Kidney (tissue), 14 donors: ENCODE results near the gene GALNT14. TPM values are rescaled to one million over a fixed set of nuclear protein-coding genes. Genes with fewer than 3 reads are reported as not detected.

ENCODE experiments used
- DNase-seq, 5 donors: peaks; one replicate each; pipeline ENCODE4 v3.0.0-alpha.2; 2013 to 2020
- FAIRE-seq: peaks from 2 replicates; lab custom pipeline; 2012; peaks lifted over from hg19 to GRCh38; lab: Jason Lieb, UNC
- H3K27ac ChIP-seq, 2 donors: one replicate each; pipeline ENCODE4 v1.7.0; 2013; ENCODE audit warnings: low read depth in 2 of 2, low read length in 2 of 2, inconsistent platforms in 1 of 2
- H3K27me3 ChIP-seq: one replicate; pipeline ENCODE4 v1.7.1; 2013; ENCODE audit warnings: low read length, inconsistent platforms; ENCODE audit not compliant: control insufficient read depth, insufficient read depth
- H3K36me3 ChIP-seq, 3 donors: one replicate each; pipeline versions ENCODE4 v1.7.0 to v1.7.1; 2013; ENCODE audit warnings: low read length in 3 of 3, control low read depth in 1 of 3, inconsistent platforms in 1 of 3; ENCODE audit not compliant: insufficient read depth in 3 of 3, control insufficient read depth in 2 of 3
- H3K4me1 ChIP-seq, 3 donors: one replicate each; pipeline versions ENCODE4 v1.7.0 to v1.7.1; 2013; ENCODE audit warnings: low read length in 3 of 3, inconsistent platforms in 1 of 3, low read depth in 1 of 3; ENCODE audit not compliant: control insufficient read depth in 2 of 3, insufficient read depth in 2 of 3
- H3K4me3 ChIP-seq, 3 donors: one replicate each; pipeline versions ENCODE4 v1.7.0 to v1.8.1; 2013; ENCODE audit warnings: low read length in 3 of 3, control low read depth in 1 of 3, inconsistent platforms in 1 of 3
- H3K9ac ChIP-seq, 3 donors: one replicate each; pipeline versions ENCODE4 v1.7.0 to v1.7.1; 2013; ENCODE audit warnings: low read length in 3 of 3, control low read depth in 1 of 3, inconsistent platforms in 1 of 3
- H3K9me3 ChIP-seq, 3 donors: one replicate each; pipeline versions ENCODE4 v1.7.0 to v1.7.1; 2013; ENCODE audit warnings: low read length in 3 of 3, control low read depth in 1 of 3, inconsistent platforms in 1 of 3; ENCODE audit not compliant: control insufficient read depth in 2 of 3, insufficient read depth in 1 of 3
- CTCF ChIP-seq: IDR thresholded peaks from 3 replicates; pipeline ENCODE4 v1.5.1; 2012; ENCODE audit warnings: mild to moderate bottlenecking, moderate library complexity, borderline replicate concordance; ENCODE audit not compliant: insufficient read depth; ENCODE audit errors: extremely low read depth
- intact Hi-C: fragments of 100-400 bp; cut with DNase I; formaldehyde crosslinking; loops from one replicate; pipeline ENCODE4 v1.11.1; 2022
- polyA plus RNA-seq: library from polyadenylated mRNA; stranded (reverse); fragments of 350-450 nt; fragmentation: Illumina TruSeq; extraction: RNeasy Lipid Tissue Mini Kit (QIAGEN cat#74804); gene quantifications from one replicate; pipeline ENCODE4 v1.2.3, GENCODE V29; 2014; ENCODE audit warnings: low read depth, low replicate concordance; ENCODE audit not compliant: insufficient read depth
- total RNA-seq: library from RNA; stranded (reverse); fragmentation: NEBNext Ultra II Directional; extraction: Animal tissue kit (Norgen Biotek cat#: 25700); gene quantifications from one replicate; pipeline ENCODE4 v1.2.1, GENCODE V29; 2021
- donor health status: control.
- donor health status: control.
- donor health status: control.
- donor health status: control.
- donor health status: control.
- donor health status: DM: yes; HTN: yes; CAD: no.
- donor health status: Normal renal cell carcinoma (clear cell type).

The GALNT14 gene
- total and polyA plus RNA-seq, 2 donors from 2014 or later = 84.6 to 90.3 TPM

DNA sequence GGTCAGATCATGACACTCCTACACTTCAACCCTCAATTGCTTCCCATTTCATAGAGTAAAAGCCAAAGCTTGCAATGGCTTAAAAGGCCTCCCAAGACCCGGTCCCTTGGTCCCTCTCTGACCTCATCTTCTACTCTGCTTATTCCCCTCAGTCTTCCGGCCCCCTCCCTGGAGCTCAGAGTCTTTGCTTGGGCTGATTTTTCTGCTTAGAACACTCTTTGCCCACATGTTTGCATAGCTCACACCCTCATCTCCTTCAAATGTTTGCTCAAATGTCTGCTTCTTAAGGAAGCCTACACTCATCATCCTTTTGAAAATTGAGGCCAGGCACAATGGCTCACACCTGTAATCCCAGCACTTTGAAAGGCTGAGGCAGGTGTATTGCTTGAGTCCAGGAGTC lies 265.4 kb downstream of the GALNT14 start:
- Histone ChIP-seq H3K4me3 (no peak overlapping the region), H3K4me1 (no peaks in the 10 kb centered on the region), H3K9me3 (no peaks in the 10 kb centered on the region), H3K27ac (no peak overlapping the region), H3K36me3 (no peaks in the 10 kb centered on the region), H3K27me3 (no peaks in the 10 kb centered on the region), H3K9ac (no peak overlapping the region)
- intact Hi-C loops = no loop called here
- no peak for TF ChIP-seq CTCF
- no peak for FAIRE-seq
- DNase-seq = no peak

DNA sequence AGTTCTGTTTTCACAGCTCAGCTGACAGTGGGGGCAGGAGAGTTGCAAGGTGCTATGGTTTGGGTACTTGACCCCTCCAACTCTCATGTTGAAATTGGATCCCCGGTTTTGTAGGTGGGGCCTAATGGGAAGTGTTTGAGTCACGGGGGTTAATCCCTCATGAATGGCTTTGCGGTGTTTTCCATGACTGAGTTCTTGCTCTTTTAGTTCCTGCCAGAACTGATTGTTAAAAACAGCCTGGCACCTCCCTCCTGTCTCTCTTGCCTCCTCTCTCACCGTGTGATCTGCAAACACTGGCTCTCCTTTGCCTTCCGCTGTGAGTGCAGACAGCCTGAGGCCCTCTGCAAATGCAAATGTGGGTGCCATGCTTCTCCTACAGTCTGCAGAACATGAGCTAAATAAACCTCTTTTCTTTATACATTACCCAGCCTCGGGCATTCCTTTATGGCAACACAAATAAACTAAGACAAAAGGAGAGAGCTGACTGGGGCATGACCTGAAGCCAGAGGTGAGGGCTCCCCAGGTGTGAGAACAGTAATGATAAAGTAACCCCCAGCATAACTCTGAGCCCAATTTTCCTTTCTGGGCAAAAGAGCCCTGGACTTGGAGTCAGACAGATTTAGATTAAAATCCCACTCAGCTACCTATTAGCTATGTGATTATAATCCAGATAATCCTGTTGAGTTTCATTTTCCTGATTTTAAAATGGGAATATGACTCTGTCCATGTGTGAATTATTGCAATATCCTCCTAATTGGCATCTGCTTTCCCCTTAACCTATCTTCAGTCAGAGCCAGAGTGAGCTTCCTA lies 266.1 kb downstream of the GALNT14 start:
- TF ChIP-seq CTCF = no peak
- intact Hi-C loops = no loop called here
- H3K9me3 ChIP-seq = no peaks in the 10 kb centered on the region
- no peak overlapping the region for H3K27ac ChIP-seq
- peak in 3 of 5 donors; percentile 48 to 71 (median 71) for DNase-seq
- no peak for FAIRE-seq
- no peaks in the 10 kb centered on the region for H3K36me3 ChIP-seq
- no peaks in the 10 kb centered on the region for H3K27me3 ChIP-seq
- no peak overlapping the region for H3K9ac ChIP-seq
- H3K4me3 ChIP-seq = no peak overlapping the region
- H3K4me1 ChIP-seq = no peaks in the 10 kb centered on the region

GRCh38 chr2:30871440-30871839 lies 266.8 kb downstream of the GALNT14 start:
- H3K4me3 ChIP-seq = no peak overlapping the region
- FAIRE-seq (no peak), DNase-seq (no peak)
- H3K4me1 ChIP-seq = no peaks in the 10 kb centered on the region
- intact Hi-C loops = no loop called here
- TF ChIP-seq CTCF = no peak
- H3K9me3 ChIP-seq = no peaks in the 10 kb centered on the region
- no peaks in the 10 kb centered on the region for H3K27me3 ChIP-seq
- no peaks in the 10 kb centered on the region for H3K36me3 ChIP-seq
- H3K27ac ChIP-seq = no peak overlapping the region
- no peak overlapping the region for H3K9ac ChIP-seq

- intact Hi-C loops = no loop called here
- no peaks in the 10 kb centered on the region for H3K9me3 ChIP-seq
- no peaks in the 10 kb centered on the region for H3K27me3 ChIP-seq
- no peak overlapping the region for H3K4me3 ChIP-seq
- H3K9ac ChIP-seq = no peak overlapping the region
- no peaks in the 10 kb centered on the region for H3K4me1 ChIP-seq
- no peak for TF ChIP-seq CTCF
- no peak for DNase-seq
- H3K36me3 ChIP-seq = no peaks in the 10 kb centered on the region
- no peak for FAIRE-seq
- H3K27ac ChIP-seq = no peak overlapping the region
Observed at GRCh38 chr2:30869988-30870387, 268.3 kb downstream of the GALNT14 start.
